Activated naive CD4-positive, alpha-beta T cell treated with anti-CD3 and anti-CD28 coated beads for 36 hours (primary cell): ENCODE measurements around the gene ZNF385B. TPM values are rescaled to one million over a fixed set of nuclear protein-coding genes. Genes with fewer than 3 reads are reported as not detected.
"Not testable (repeated sequence)": the region's sequence is repeated elsewhere in the genome, so short reads cannot be mapped to it uniquely, and the experiment has no call there.

Source experiments
- CTCF ChIA-PET: fragments of 350-600 bp; sonication (Branson Sonifier 250); formaldehyde crosslinking; loops from one replicate; lab custom pipeline; 2021; ENCODE audit warnings: antibody characterized with exemption; lab: Charles Lee
- DNase-seq: peaks from one replicate; pipeline ENCODE4 v3.0.0-alpha.2; 2020
- H3K27ac Mint-ChIP-seq: one replicate; pipeline ENCODE4 v1.8.0; 2021; ENCODE audit warnings: mild to moderate bottlenecking, mixed read lengths
- H3K27me3 Mint-ChIP-seq: one replicate; pipeline ENCODE4 v1.8.0; 2021; ENCODE audit warnings: low read depth, mixed read lengths
- H3K36me3 Mint-ChIP-seq: one replicate; pipeline ENCODE4 v1.8.0; 2021; ENCODE audit warnings: low read depth, mixed read lengths
- H3K4me1 Mint-ChIP-seq: one replicate; pipeline ENCODE4 v1.8.0; 2021; ENCODE audit warnings: low read depth, mixed read lengths
- H3K4me3 Mint-ChIP-seq: one replicate; pipeline ENCODE4 v1.8.0; 2021; ENCODE audit warnings: mild to moderate bottlenecking, moderate library complexity, mixed read lengths
- H3K9me3 Mint-ChIP-seq: one replicate; pipeline ENCODE4 v1.8.0; 2021; ENCODE audit warnings: mixed read lengths
- intact Hi-C: fragments of 100-400 bp; cut with micrococcal nuclease; formaldehyde crosslinking; loops from one replicate; pipeline ENCODE4 v1.15.1; 2023
- total RNA-seq, 2 experiments: library from RNA; stranded (reverse); gene quantifications; one replicate each; pipeline ENCODE4 v1.2.3, GENCODE V29; 2021

ZNF385B gene
- total RNA-seq, 2 experiments from 2014 or later = not detected

- Mint-ChIP-seq H3K4me1 (no peaks in the 10 kb centered on the region), H3K27me3 (peaks cover 7% of the 10 kb centered on the region), H3K4me3 (no peak overlapping the region), H3K9me3 (no peaks in the 10 kb centered on the region), H3K36me3 (no peaks in the 10 kb centered on the region), H3K27ac (no peak overlapping the region)
- no peak for DNase-seq
- CTCF ChIA-PET = no interaction called here
- intact Hi-C loops = no loop called here
These were observed 70.9 kb downstream of the ZNF385B start for GRCh38 chr2:179790235-179791217.

- H3K4me3 Mint-ChIP-seq = no peak overlapping the region
- peaks cover 3% of the 10 kb centered on the region for H3K27me3 Mint-ChIP-seq
- H3K4me1 Mint-ChIP-seq = no peaks in the 10 kb centered on the region
- intact Hi-C loops = no loop called here
- no peaks in the 10 kb centered on the region for H3K9me3 Mint-ChIP-seq
- H3K36me3 Mint-ChIP-seq = no peaks in the 10 kb centered on the region
- no peak overlapping the region for H3K27ac Mint-ChIP-seq
- no peak for DNase-seq
- CTCF ChIA-PET = interaction anchor here (1.1 kb wide), 1 partner anchor 8 kb away, joined by 3 read pairs; no protein-coding TSS in a partner anchor
These were observed 73.3 kb downstream of the ZNF385B start for GRCh38 chr2:179788104-179788503.

DNA sequence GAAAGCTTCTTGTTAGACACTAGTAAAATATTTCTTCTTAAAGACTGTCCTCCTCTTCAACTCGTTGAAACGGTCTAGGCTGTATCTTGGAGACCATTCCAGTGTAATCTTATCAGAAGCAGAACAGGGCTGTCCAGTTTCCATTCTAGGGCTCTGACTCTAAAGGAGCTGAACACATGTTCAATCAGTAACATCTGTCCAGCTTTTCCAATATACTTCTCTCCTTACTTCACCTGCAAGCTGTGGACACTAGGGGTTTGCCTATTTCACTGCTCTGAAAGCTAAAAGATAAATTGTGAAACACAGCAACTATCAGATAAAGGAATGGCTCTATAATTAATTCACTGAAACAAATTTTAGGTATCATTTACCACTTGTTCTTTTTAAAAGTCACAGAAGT, 73.8 kb downstream of the ZNF385B start:
- H3K4me3 Mint-ChIP-seq = no peak overlapping the region
- H3K36me3 Mint-ChIP-seq = no peaks in the 10 kb centered on the region
- H3K27ac Mint-ChIP-seq = no peak overlapping the region
- H3K9me3 Mint-ChIP-seq = no peaks in the 10 kb centered on the region
- CTCF ChIA-PET = interaction anchor here (1.1 kb wide), 1 partner anchor 9 kb away, joined by 3 read pairs; no protein-coding TSS in a partner anchor
- DNase-seq = no peak
- H3K27me3 Mint-ChIP-seq = peaks cover 4% of the 10 kb centered on the region
- H3K4me1 Mint-ChIP-seq = no peaks in the 10 kb centered on the region
- intact Hi-C loops = no loop called here

- Mint-ChIP-seq H3K4me3 (no peak overlapping the region), H3K27ac (no peak overlapping the region), H3K4me1 (no peaks in the 10 kb centered on the region), H3K9me3 (no peaks in the 10 kb centered on the region), H3K36me3 (no peaks in the 10 kb centered on the region), H3K27me3 (peaks cover 4% of the 10 kb centered on the region)
- CTCF ChIA-PET = no interaction called here
- no peak for DNase-seq
- intact Hi-C loops = no loop called here
These were observed 75.5 kb downstream of the ZNF385B start for GRCh38 chr2:179785902-179786301.

DNA sequence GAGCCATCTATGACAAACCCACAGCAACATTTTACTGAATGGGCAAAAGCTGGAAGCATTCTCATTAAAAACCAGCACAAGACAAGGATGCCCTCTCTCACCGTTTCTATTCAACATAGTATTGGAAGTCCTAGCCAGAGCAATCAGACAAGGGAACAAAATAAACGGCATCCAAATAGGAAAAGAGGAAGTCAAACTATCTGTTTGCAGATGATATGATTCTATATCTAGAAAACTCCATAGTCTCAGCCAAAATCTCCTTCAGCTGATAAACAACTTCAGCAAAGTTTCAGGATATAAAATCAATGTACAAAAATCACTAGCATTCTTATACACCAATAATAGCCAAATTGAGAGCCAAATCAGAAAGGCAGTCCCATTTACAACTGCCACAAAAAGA, 79.1 kb downstream of the ZNF385B start:
- H3K27ac Mint-ChIP-seq, CTCF ChIA-PET, H3K36me3 Mint-ChIP-seq, H3K27me3 Mint-ChIP-seq, H3K4me3 Mint-ChIP-seq, DNase-seq, H3K4me1 Mint-ChIP-seq, intact Hi-C loops, H3K9me3 Mint-ChIP-seq: not testable (repeated sequence)

DNA sequence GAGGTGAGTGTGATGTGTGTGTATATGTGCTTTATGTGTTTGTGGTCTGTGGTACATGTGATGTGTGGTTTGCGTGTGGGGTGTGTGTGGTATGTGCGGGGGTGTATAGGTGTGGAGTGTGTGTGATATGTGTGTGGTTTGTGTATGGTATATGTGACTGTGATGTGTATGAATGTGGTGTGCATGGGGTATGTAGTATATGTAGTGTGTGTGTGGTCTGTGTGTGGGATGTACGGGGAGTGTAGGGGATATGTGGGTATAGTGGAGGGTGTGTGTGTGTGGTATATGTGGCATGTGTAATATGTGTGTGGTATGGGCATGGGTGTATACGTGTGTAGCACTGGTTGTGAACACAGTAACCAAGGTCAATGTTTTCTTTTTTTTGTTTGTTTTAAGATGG, 87.4 kb downstream of the ZNF385B start:
- CTCF ChIA-PET = no interaction called here
- no peaks in the 10 kb centered on the region for H3K36me3 Mint-ChIP-seq

GRCh38 chr2:179772346-179772745, 89.1 kb downstream of the ZNF385B start:
- no peak for DNase-seq
- Mint-ChIP-seq H3K4me3 (no peak overlapping the region), H3K4me1 (no peaks in the 10 kb centered on the region), H3K27ac (no peak overlapping the region), H3K27me3 (peaks cover 7% of the 10 kb centered on the region), H3K36me3 (no peaks in the 10 kb centered on the region), H3K9me3 (no peaks in the 10 kb centered on the region)
- intact Hi-C loops = no loop called here
- CTCF ChIA-PET = interaction anchor here (0.6 kb wide), 1 partner anchor 752 kb away, joined by 3 read pairs; no protein-coding TSS in a partner anchor

More for the DNA sequence above, 87.4 kb downstream of the ZNF385B start:
- intact Hi-C loops = no loop called here
- Mint-ChIP-seq H3K27me3 (peaks cover 7% of the 10 kb centered on the region), H3K9me3 (no peaks in the 10 kb centered on the region), H3K4me3 (no peak overlapping the region), H3K4me1 (no peaks in the 10 kb centered on the region), H3K27ac (no peak overlapping the region)
- DNase-seq = no peak

GRCh38 chr2:179771791-179772190, 89.6 kb downstream of the ZNF385B start:
- no peak for DNase-seq
- intact Hi-C loops = no loop called here
- Mint-ChIP-seq H3K4me3 (no peak overlapping the region), H3K9me3 (no peaks in the 10 kb centered on the region), H3K27me3 (peaks cover 9% of the 10 kb centered on the region), H3K36me3 (no peaks in the 10 kb centered on the region), H3K4me1 (no peaks in the 10 kb centered on the region), H3K27ac (no peak overlapping the region)
- CTCF ChIA-PET = interaction anchor here (0.6 kb wide), 1 partner anchor 327 kb away, joined by 3 read pairs; no protein-coding TSS in a partner anchor

DNA sequence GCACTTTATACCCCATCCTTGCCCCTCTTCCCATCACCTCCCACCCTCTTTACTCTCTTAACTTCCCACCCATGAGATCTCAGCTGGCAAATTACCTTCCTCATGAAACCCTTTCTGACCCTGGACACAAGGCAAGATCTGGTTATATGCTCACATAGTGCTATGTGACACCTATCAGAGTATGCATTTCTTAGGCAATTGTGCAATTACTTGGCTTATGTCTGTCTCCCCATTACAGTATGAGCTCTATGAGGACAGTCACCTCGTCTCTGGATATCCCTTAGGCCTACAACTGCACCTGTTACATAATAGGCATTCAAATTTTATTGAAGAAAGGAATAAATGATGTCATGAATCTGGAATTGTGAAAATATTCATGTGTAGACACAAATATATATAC, 91.4 kb downstream of the ZNF385B start:
- CTCF ChIA-PET = interaction anchor here (0.6 kb wide), 1 partner anchor 53 kb away, joined by 3 read pairs; no protein-coding TSS in a partner anchor
- Mint-ChIP-seq H3K36me3 (no peaks in the 10 kb centered on the region), H3K27me3 (peaks cover 24% of the 10 kb centered on the region), H3K4me3 (no peak overlapping the region), H3K4me1 (no peaks in the 10 kb centered on the region), H3K27ac (no peak overlapping the region), H3K9me3 (no peaks in the 10 kb centered on the region)
- intact Hi-C loops = no loop called here
- DNase-seq = no peak

DNA sequence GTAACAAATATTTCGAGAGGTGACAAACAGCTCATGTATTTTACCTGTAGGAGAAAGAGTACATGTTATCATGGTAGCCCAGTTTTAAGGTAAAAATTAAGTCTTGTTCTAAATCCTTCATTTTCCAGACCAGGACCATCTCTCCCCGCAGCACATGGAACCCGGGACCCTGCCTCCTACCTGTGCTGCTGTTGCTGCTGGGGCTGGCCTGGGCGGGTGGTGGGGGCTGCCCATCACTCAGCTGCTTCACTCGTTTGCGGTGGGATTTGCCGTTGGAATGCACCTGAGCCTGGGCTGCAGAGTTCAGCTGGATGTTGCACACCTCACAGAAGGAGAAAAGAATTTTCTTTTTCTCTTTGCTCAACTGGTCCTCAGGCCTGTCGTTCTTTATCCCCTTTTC, 92.1 kb downstream of the ZNF385B start:
- no peak for DNase-seq
- Mint-ChIP-seq H3K27ac (no peak overlapping the region), H3K4me3 (no peak overlapping the region), H3K36me3 (no peaks in the 10 kb centered on the region), H3K9me3 (no peaks in the 10 kb centered on the region), H3K4me1 (no peaks in the 10 kb centered on the region), H3K27me3 (peaks cover 28% of the 10 kb centered on the region)
- intact Hi-C loops = loop anchor here (10.0 kb wide), 1 partner anchor 305 kb away; no protein-coding TSS in a partner anchor
- CTCF ChIA-PET = interaction anchor here (0.6 kb wide), 1 partner anchor 52 kb away, joined by 3 read pairs; no protein-coding TSS in a partner anchor

DNA sequence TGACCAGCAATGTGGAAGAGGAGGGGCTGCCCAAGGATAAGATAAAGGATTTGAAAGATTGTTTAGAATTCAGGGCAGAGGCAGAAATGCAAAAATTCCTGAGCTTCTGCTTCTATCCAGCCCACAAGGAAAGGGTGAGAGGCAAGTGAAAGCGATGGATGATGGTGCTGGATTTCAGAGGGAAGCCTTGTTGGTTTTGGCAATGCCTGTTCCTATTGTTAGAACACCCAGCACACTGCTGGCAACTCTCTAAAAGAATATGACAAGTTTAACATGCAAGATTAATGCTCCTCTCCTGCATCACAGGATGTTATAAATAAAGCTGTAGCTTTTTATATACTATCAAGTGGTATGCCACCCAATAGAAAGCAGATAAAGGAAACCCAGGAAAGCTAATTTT, 92.6 kb downstream of the ZNF385B start:
- no peaks in the 10 kb centered on the region for H3K4me1 Mint-ChIP-seq
- H3K27ac Mint-ChIP-seq = no peak overlapping the region
- no peak overlapping the region for H3K4me3 Mint-ChIP-seq
- CTCF ChIA-PET = no interaction called here
- no peaks in the 10 kb centered on the region for H3K9me3 Mint-ChIP-seq
- no peaks in the 10 kb centered on the region for H3K36me3 Mint-ChIP-seq
- intact Hi-C loops = loop anchor here (10.0 kb wide), 1 partner anchor 306 kb away; no protein-coding TSS in a partner anchor
- peaks cover 26% of the 10 kb centered on the region for H3K27me3 Mint-ChIP-seq
- no peak for DNase-seq

- peaks cover 30% of the 10 kb centered on the region for H3K27me3 Mint-ChIP-seq
- intact Hi-C loops = loop anchor here (10.0 kb wide), 1 partner anchor 309 kb away; no protein-coding TSS in a partner anchor
- H3K4me3 Mint-ChIP-seq = no peak overlapping the region
- H3K27ac Mint-ChIP-seq = no peak overlapping the region
- no peaks in the 10 kb centered on the region for H3K36me3 Mint-ChIP-seq
- peaks cover 2% of the 10 kb centered on the region for H3K9me3 Mint-ChIP-seq
- CTCF ChIA-PET = no interaction called here
- no peak for DNase-seq
- no peaks in the 10 kb centered on the region for H3K4me1 Mint-ChIP-seq
These were observed 95.7 kb downstream of the ZNF385B start for GRCh38 chr2:179765666-179766065.
